IMR-90 (cell line): ENCODE measurements around the gene ANKRD6. TPM values are rescaled to one million over a fixed set of nuclear protein-coding genes. Genes with fewer than 3 reads are reported as not detected.

Experiments
- ATAC-seq: fragments of 200-7000 bp; cut with Tn5 transposase; 2 replicates; pipeline ENCODE4 v1.9.1; 2020; ENCODE audit warnings: low read depth, mild to moderate bottlenecking, moderate library complexity
- BruUV-seq: library from RNA; stranded (reverse); fragments of 400-500 nt; replicated peaks from 2 replicates; lab custom pipeline; 2021; lab: Mats Ljungman, UMichigan
- CTCF ChIA-PET: fragments of 300-600 bp; formaldehyde crosslinking; extraction: SDS; loops from one replicate; lab custom pipeline; 2021; ENCODE audit warnings: antibody characterized with exemption; lab: Yijun Ruan, JAX
- POLR2A ChIA-PET: fragments of 300-600 bp; sonication (Branson Sonifier 250); formaldehyde crosslinking; loops from one replicate; lab custom pipeline; 2022; ENCODE audit warnings: antibody characterized with exemption; ENCODE audit not compliant: unreplicated experiment; lab: Charles Lee
- DNase-seq: peaks from one replicate; pipeline ENCODE4 v3.0.0; 2013
- H2AFZ ChIP-seq: replicated peaks from 2 replicates; pipeline ENCODE3; 2013; ENCODE audit warnings: low read length, mild to moderate bottlenecking; ENCODE audit not compliant: poor library complexity
- H2AK5ac ChIP-seq: 2 replicates; pipeline ENCODE4 v1.6.1; 2013; ENCODE audit warnings: low read depth, low read length, inconsistent platforms
- H2AK9ac ChIP-seq: replicated peaks from 2 replicates; pipeline ENCODE3; 2013; ENCODE audit warnings: mild to moderate bottlenecking, low read depth, low read length, moderate library complexity; ENCODE audit not compliant: poor library complexity
- H2BK120ac ChIP-seq: 2 replicates; pipeline ENCODE4 v1.6.1; 2013; ENCODE audit warnings: low read depth, low read length, inconsistent platforms
- H2BK15ac ChIP-seq: 3 replicates; pipeline ENCODE4 v1.6.1; 2013; ENCODE audit warnings: low read depth, low read length, inconsistent platforms
- H2BK20ac ChIP-seq: 2 replicates; pipeline ENCODE4 v1.6.1; 2013; ENCODE audit warnings: low read depth, mild to moderate bottlenecking, inconsistent platforms, low read length, moderate library complexity
- H2BK5ac ChIP-seq: 2 replicates; pipeline ENCODE4 v1.6.1; 2013; ENCODE audit warnings: mild to moderate bottlenecking, low read depth, low read length, inconsistent platforms; ENCODE audit not compliant: poor library complexity, severe bottlenecking
- H3K14ac ChIP-seq: replicated peaks from 2 replicates; pipeline ENCODE4 v1.6.1; 2013; ENCODE audit warnings: low read depth, low read length, inconsistent platforms
- H3K18ac ChIP-seq: 2 replicates; pipeline ENCODE4 v1.6.1; 2013; ENCODE audit warnings: low read depth, low read length, control low read depth
- H3K23ac ChIP-seq: 2 replicates; pipeline ENCODE4 v1.6.1; 2013; ENCODE audit warnings: low read depth, low read length, inconsistent platforms
- H3K27ac ChIP-seq: 2 replicates; pipeline ENCODE4 v1.5.1; 2013; ENCODE audit warnings: mild to moderate bottlenecking, control low read depth, low read length; ENCODE audit not compliant: insufficient read depth
- H3K27me3 ChIP-seq: 2 replicates; pipeline ENCODE4 v1.6.1; 2013; ENCODE audit warnings: low read length; ENCODE audit not compliant: control insufficient read depth, insufficient read depth
- H3K36me3 ChIP-seq: 2 replicates; pipeline ENCODE4 v1.6.1; 2013; ENCODE audit warnings: low read length, mixed read lengths; ENCODE audit not compliant: control insufficient read depth, insufficient read depth
- H3K4ac ChIP-seq: 2 replicates; pipeline ENCODE4 v1.6.1; 2013; ENCODE audit warnings: low read depth, low read length, inconsistent platforms
- H3K4me1 ChIP-seq: 2 replicates; pipeline ENCODE4 v1.6.1; 2013; ENCODE audit warnings: low read length, mixed read lengths; ENCODE audit not compliant: control insufficient read depth, insufficient read depth
- H3K4me2 ChIP-seq: 2 replicates; pipeline ENCODE4 v1.6.1; 2013; ENCODE audit warnings: low read depth, mild to moderate bottlenecking, control low read depth, low read length, moderate library complexity
- H3K4me3 ChIP-seq: 2 replicates; pipeline ENCODE4 v1.5.1; 2013; ENCODE audit warnings: low read depth, mild to moderate bottlenecking, control low read depth, low read length, moderate library complexity; ENCODE audit not compliant: insufficient read depth
- H3K56ac ChIP-seq: 2 replicates; pipeline ENCODE4 v1.6.1; 2013; ENCODE audit warnings: low read length, inconsistent platforms; ENCODE audit not compliant: insufficient read depth; ENCODE audit errors: extremely low read depth
- H3K79me1 ChIP-seq, 2 experiments: 2 replicates each; pipeline ENCODE4 v1.6.1; 2013; ENCODE audit warnings: low read length in 2 of 2, inconsistent platforms in 1 of 2, low read depth in 1 of 2
- H3K9ac ChIP-seq: 2 replicates; pipeline ENCODE4 v1.6.1; 2013; ENCODE audit warnings: low read depth, low read length, control low read depth
- H3K9me1 ChIP-seq: 2 replicates; pipeline ENCODE4 v1.6.1; 2013; ENCODE audit warnings: low read length, inconsistent platforms; ENCODE audit not compliant: insufficient read depth
- H3K9me3 ChIP-seq: 2 replicates; pipeline ENCODE4 v1.6.1; 2013; ENCODE audit warnings: low read length; ENCODE audit not compliant: control insufficient read depth, insufficient read depth
- H4K20me1 ChIP-seq: 2 replicates; pipeline ENCODE4 v1.6.1; 2013; ENCODE audit warnings: low read length, inconsistent platforms; ENCODE audit not compliant: insufficient read depth
- H4K5ac ChIP-seq: 2 replicates; pipeline ENCODE4 v1.6.1; 2013; ENCODE audit warnings: mild to moderate bottlenecking, low read depth, low read length, control low read depth
- H4K8ac ChIP-seq, 2 experiments: 2 replicates each; pipeline ENCODE4 v1.6.1; 2013; ENCODE audit warnings: low read depth in 2 of 2, low read length in 2 of 2, control low read depth in 1 of 2, inconsistent platforms in 1 of 2
- H4K91ac ChIP-seq: 2 replicates; pipeline ENCODE4 v1.6.1; 2013; ENCODE audit warnings: low read depth, low read length, inconsistent platforms; ENCODE audit not compliant: insufficient read depth
- BHLHE40 ChIP-seq: fragments of 150-350 bp; IDR thresholded peaks from 2 replicates; pipeline ENCODE4 v1.6.1; 2016; ENCODE audit warnings: mild to moderate bottlenecking, low read depth, low read length
- CHD1 ChIP-seq: IDR thresholded peaks from 2 replicates; pipeline ENCODE4 v1.6.1; 2012; ENCODE audit warnings: low read depth, low read length, improper control_type of control experiment
- CTCF ChIP-seq: conservative IDR thresholded peaks from 2 replicates; pipeline ENCODE4 v1.5.1; 2012; ENCODE audit warnings: mild to moderate bottlenecking, low read depth, low read length, improper control_type of control experiment
- ELK1 ChIP-seq: fragments of 150-350 bp; IDR thresholded peaks from 2 replicates; pipeline ENCODE4 v1.6.1; 2016; ENCODE audit warnings: low read depth, mild to moderate bottlenecking, low read length, moderate library complexity, borderline replicate concordance
- FOS ChIP-seq: fragments of 150-350 bp; IDR thresholded peaks from 2 replicates; pipeline ENCODE4 v1.6.1; 2016; ENCODE audit warnings: low read depth, low read length
- MXI1 ChIP-seq: IDR thresholded peaks from 2 replicates; pipeline ENCODE4 v1.6.1; 2012; ENCODE audit warnings: low read depth, mild to moderate bottlenecking, low read length, moderate library complexity, borderline replicate concordance
- NFE2L2 ChIP-seq: fragments of 150-350 bp; IDR thresholded peaks from 2 replicates; pipeline ENCODE4 v1.6.1; 2016; ENCODE audit warnings: low read depth, mild to moderate bottlenecking, low read length
- POLR2A ChIP-seq: IDR thresholded peaks from 2 replicates; pipeline ENCODE4 v1.6.1; 2012; ENCODE audit warnings: mild to moderate bottlenecking, low read depth, low read length
- RAD21 ChIP-seq: IDR thresholded peaks from 2 replicates; pipeline ENCODE4 v1.6.1; 2012; ENCODE audit warnings: low read length, improper control_type of control experiment
- RFX5 ChIP-seq: IDR thresholded peaks from 2 replicates; pipeline ENCODE4 v1.8.0; 2012; ENCODE audit warnings: low read depth, mild to moderate bottlenecking, low read length, moderate library complexity
- SMC3 ChIP-seq: fragments of 150-350 bp; IDR thresholded peaks from 2 replicates; pipeline ENCODE4 v1.6.1; 2016; ENCODE audit warnings: low read depth, mild to moderate bottlenecking, antibody characterized with exemption, low read length, moderate library complexity
- USF2 ChIP-seq: fragments of 150-350 bp; IDR thresholded peaks from 2 replicates; pipeline ENCODE4 v1.6.1; 2017; ENCODE audit warnings: mild to moderate bottlenecking, antibody characterized with exemption, low read length, low read depth
- WGBS, 2 experiments: methylation state at CpG; one replicate each; pipeline versions ENCODE4 v1.1.5 to v1.1.7; 2013; ENCODE audit warnings: missing lambda C conversion rate in 2 of 2; ENCODE audit not compliant: insufficient read length in 1 of 2; ENCODE audit errors: extremely low coverage in 2 of 2; 5-methylcytosine and 5-hydroxymethylcytosine counted together
- dilution Hi-C: fragments of 300-500 bp; cut with HindIII; formaldehyde crosslinking; loops from one replicate; pipeline ENCODE4 v1.14.3; 2018; ENCODE audit warnings: low sequenced_read_pairs; ENCODE audit not compliant: unreplicated experiment
- in situ Hi-C: fragments of 300-500 bp; cut with MboI; formaldehyde crosslinking; loops from 3 replicates; pipeline ENCODE4 v1.14.3; 2019; ENCODE audit warnings: low sequenced_read_pairs, inconsistent platforms, mixed read lengths
- intact Hi-C: fragments of 100-400 bp; cut with micrococcal nuclease; formaldehyde crosslinking; loops from 2 replicates; pipeline ENCODE4 v1.10.0; 2022
- polyA plus RNA-seq, 3 experiments: library from polyadenylated mRNA; depleted of rRNA; stranded (reverse); fragments of >200 nt; gene quantifications; 2 replicates each; pipeline ENCODE4 v1.2.3, GENCODE V29; 2012; ENCODE audit warnings: low replicate concordance in 1 of 3
- total RNA-seq: library from RNA; depleted of rRNA; stranded (reverse); fragments of >200 nt; gene quantifications from 2 replicates; pipeline ENCODE4 v1.2.3, GENCODE V29; 2012

Gene ANKRD6
- total and polyA plus RNA-seq, 2 of the 4 experiments (the other 2 are of a cell fraction): 0.12 to 0.18 TPM

- CTCF ChIA-PET: no interaction called here
These were observed 246.5 kb downstream of the ANKRD6 start for GRCh38 chr6:89679215-89680120.

More at GRCh38 chr6:89679215-89680120, 246.5 kb downstream of the ANKRD6 start:
- Histone ChIP-seq H4K5ac (no peak overlapping the region), H4K8ac (no peak overlapping the region), H2BK5ac (no peak overlapping the region), H3K4ac (no peak overlapping the region), H3K4me3 (no peak overlapping the region), H3K36me3 (peaks cover 49% of the 10 kb centered on the region), H3K9me3 (no peaks in the 10 kb centered on the region), H4K20me1 (no peaks in the 10 kb centered on the region), H2AFZ (no peak overlapping the region), H3K18ac (no peak overlapping the region), H3K56ac (no peak overlapping the region), H4K91ac (no peak overlapping the region), H3K4me1 (peaks cover 3% of the 10 kb centered on the region; the same call in 1 of the 2 replicates), H3K9me1 (peaks cover 3% of the 10 kb centered on the region), H3K14ac (no peak overlapping the region), H2AK9ac (no peak overlapping the region), H2BK15ac (no peak overlapping the region), H3K4me2 (no peak overlapping the region), H3K79me1 (no peaks in the 10 kb centered on the region), H2AK5ac (no peak overlapping the region), H3K9ac (no peak overlapping the region), H3K23ac (no peak overlapping the region), H2BK120ac (no peak overlapping the region), H3K27me3 (no peaks in the 10 kb centered on the region), H2BK20ac (no peak overlapping the region), H3K27ac (no peak overlapping the region)
- in situ Hi-C loops (no loop called here), dilution Hi-C loops (no loop called here), intact Hi-C loops (no loop called here)
- POLR2A ChIA-PET: no interaction called here
- no CpG with 5 or more reads among the region's 6 CpGs for whole genome bisulfite sequencing, 2 experiments
- BruUV-seq: no TSS peak
- TF ChIP-seq BHLHE40 (no peak), NFE2L2 (no peak), USF2 (no peak), RFX5 (no peak), ELK1 (no peak), RAD21 (no peak), FOS (no peak), SMC3 (no peak), CHD1 (no peak), MXI1 (no peak), CTCF (no peak), POLR2A (no peak)
- ATAC-seq (no peak), DNase-seq (no peak)
